ENCODE measurements around the gene CORO1C.

The CORO1C gene

DNA sequence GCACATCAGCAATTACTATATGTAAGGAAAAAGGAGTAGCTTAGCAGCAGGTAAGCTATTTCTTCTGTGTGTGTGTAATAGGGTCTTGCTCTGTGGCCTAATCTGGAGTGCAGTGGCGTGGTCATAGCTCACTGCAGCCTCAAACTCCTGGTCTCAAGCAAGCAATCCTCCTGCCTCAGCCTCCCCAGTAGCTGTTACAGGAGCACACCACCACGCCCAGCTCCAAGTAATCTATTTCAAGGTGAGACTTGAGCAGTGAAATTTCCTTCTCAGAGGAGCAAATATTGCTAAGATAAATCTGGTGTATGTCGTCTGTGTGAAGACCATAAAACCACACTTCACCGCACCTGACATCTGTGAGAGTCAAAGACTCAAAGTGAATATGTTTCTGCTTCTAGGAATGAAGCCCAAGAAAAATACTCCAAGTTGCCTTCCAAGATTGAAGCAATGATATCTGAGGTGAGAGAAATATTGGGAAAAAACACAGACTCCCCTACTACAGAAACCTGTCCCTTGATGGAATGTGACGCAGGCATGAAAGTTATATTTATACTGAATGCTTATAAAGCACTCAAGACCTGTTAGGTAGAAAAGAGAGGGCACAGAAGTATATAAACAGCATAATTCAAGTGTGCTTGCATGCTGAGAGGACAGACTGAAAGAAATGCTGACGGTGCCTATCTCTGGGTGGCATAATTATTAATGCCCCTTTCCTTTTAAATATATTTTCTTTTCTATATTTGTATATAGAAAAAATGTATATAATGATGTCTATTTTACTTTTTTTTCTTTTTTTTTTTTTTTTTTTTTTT, 95.1 kb downstream of the CORO1C start:
- no peaks in the 10 kb centered on the region for H3K9me3 ChIP-seq (ENCODE audit: insufficient read depth, low read length)
- H3K27me3 ChIP-seq (ENCODE audit: low read depth, low read length) = 0 out of 2 replicates have a peak, but pooled peaks cover 3% of the 10 kb centered on the region
- H3K4me3 ChIP-seq (ENCODE audit: low read length) = peak overlapping the region; percentile 68
- TF ChIP-seq EZH2phosphoT487 (IDR thresholded peaks at IDR 0.05; ENCODE audit: low read depth) = no peak
- TF ChIP-seq, protein P1, sequence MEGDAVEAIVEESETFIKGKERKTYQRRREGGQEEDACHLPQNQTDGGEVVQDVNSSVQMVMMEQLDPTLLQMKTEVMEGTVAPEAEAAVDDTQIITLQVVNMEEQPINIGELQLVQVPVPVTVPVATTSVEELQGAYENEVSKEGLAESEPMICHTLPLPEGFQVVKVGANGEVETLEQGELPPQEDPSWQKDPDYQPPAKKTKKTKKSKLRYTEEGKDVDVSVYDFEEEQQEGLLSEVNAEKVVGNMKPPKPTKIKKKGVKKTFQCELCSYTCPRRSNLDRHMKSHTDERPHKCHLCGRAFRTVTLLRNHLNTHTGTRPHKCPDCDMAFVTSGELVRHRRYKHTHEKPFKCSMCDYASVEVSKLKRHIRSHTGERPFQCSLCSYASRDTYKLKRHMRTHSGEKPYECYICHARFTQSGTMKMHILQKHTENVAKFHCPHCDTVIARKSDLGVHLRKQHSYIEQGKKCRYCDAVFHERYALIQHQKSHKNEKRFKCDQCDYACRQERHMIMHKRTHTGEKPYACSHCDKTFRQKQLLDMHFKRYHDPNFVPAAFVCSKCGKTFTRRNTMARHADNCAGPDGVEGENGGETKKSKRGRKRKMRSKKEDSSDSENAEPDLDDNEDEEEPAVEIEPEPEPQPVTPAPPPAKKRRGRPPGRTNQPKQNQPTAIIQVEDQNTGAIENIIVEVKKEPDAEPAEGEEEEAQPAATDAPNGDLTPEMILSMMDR (IDR thresholded peaks at IDR 0.05; ENCODE audit: low read depth, low read length) = no peak
- no peaks in the 10 kb centered on the region for H4K20me1 ChIP-seq (ENCODE audit: insufficient read depth, low read length)
- H3K79me2 ChIP-seq (ENCODE audit: low read length) = no peaks in the 10 kb centered on the region
- peaks cover 3% of the 10 kb centered on the region for H3K36me3 ChIP-seq (replicated peaks; ENCODE audit: low read depth, low read length)
- peak overlapping the region; percentile 48 for H3K9ac ChIP-seq (ENCODE audit: low read length)
- peak overlapping the region; percentile 71 for H3K4me2 ChIP-seq (ENCODE audit: low read length)
- no peak overlapping the region for H2AFZ ChIP-seq (ENCODE audit: low read depth, low read length)
- peak overlapping the region; percentile 90 for H3K27ac ChIP-seq (ENCODE audit: low read length)
- peaks cover 96% of the 10 kb centered on the region for H3K4me1 ChIP-seq (ENCODE audit: low read length)

DNA sequence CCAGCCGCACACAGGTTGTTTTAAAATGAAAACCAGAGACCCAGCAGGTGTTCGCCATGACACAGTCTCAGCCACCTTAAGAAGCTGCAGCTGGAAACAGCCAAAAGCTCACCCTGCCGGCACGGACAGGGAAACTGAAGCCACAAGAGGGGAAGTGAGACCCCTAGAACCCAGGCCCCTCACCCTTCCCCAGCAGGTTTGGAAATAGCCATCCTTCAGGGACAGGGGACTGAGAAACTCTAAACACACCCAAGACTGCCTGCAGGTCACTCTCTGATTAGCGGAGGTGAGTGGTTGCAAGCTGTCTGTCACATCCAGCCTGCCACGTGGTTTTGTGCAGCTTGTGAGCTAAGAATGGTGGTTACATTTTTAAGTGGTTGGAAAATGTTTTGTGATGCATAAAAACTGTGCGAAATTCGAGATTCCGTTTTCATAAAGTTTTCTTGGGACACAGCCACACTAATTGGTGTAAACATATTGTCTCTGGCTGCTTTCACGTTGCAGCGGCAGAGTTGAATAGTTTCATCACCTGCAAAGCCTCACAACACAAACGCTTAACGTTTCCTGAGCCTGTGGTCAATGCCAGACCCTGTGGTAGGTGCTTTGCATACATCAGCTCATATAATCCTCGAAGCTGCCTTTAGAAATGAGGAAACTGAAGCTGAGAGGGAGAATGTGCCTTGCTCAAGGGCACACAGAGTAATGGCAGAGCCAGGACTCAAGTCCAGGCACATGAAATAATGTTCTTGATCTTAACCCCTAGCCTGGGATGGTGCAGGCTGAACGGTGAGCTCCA, 95.9 kb downstream of the CORO1C start:
- H3K9me3 ChIP-seq (ENCODE audit: insufficient read depth, low read length) = no peaks in the 10 kb centered on the region
- H4K20me1 ChIP-seq (ENCODE audit: insufficient read depth, low read length) = no peaks in the 10 kb centered on the region
- peak overlapping the region; percentile 71 for H3K4me2 ChIP-seq (ENCODE audit: low read length)
- H3K9ac ChIP-seq (ENCODE audit: low read length) = peak overlapping the region; percentile 63
- peaks cover 3% of the 10 kb centered on the region for H3K36me3 ChIP-seq (replicated peaks; ENCODE audit: low read depth, low read length)
- H3K4me1 ChIP-seq (ENCODE audit: low read length) = peaks cover 95% of the 10 kb centered on the region
- H3K27ac ChIP-seq (ENCODE audit: low read length) = peak overlapping the region; percentile 90
- H3K27me3 ChIP-seq (ENCODE audit: low read depth, low read length) = peaks cover 3% of the 10 kb centered on the region; the same call in 1 of the 2 replicates
- H3K4me3 ChIP-seq (ENCODE audit: low read length) = peak overlapping the region; percentile 68
- H3K79me2 ChIP-seq (ENCODE audit: low read length) = no peaks in the 10 kb centered on the region
- no peak overlapping the region for H2AFZ ChIP-seq (ENCODE audit: low read depth, low read length)
- TF ChIP-seq, protein P1 (IDR thresholded peaks at IDR 0.05; ENCODE audit: low read depth, low read length) = no peak
- TF ChIP-seq EZH2phosphoT487 (IDR thresholded peaks at IDR 0.05; ENCODE audit: low read depth) = no peak

DNA sequence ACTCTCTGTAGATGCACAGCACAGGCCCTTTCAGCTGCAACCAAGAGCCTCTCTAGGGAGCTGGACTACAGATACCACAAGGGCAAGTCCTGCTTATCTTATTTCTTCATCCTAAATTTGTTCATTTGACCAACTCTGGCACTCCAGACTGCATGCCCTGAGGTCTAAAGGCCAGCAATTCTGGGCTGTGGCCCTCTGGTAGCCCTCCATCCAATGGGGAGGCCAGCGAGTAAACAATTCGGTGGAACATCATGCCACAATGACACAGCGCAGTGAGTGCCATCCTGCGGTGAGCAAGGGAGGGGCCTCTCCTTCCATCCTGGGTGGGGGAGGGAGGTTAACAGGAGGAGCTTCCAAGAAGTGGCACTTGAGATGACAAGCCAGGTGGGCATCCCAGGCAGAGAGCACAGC, 97.0 kb downstream of the CORO1C start:
- H3K9me3 ChIP-seq (ENCODE audit: insufficient read depth, low read length) = no peaks in the 10 kb centered on the region
- H3K27me3 ChIP-seq (ENCODE audit: low read depth, low read length) = peaks cover 3% of the 10 kb centered on the region; the same call in 1 of the 2 replicates
- H3K27ac ChIP-seq (ENCODE audit: low read length) = peak overlapping the region; percentile 90
- peaks cover 86% of the 10 kb centered on the region for H3K4me1 ChIP-seq (ENCODE audit: low read length)
- H3K79me2 ChIP-seq (ENCODE audit: low read length) = no peaks in the 10 kb centered on the region
- H3K4me2 ChIP-seq (ENCODE audit: low read length) = peak overlapping the region; percentile 71
- H4K20me1 ChIP-seq (ENCODE audit: insufficient read depth, low read length) = no peaks in the 10 kb centered on the region
- TF ChIP-seq, protein P1 (IDR thresholded peaks at IDR 0.05; ENCODE audit: low read depth, low read length) = peak; percentile 25
- TF ChIP-seq EZH2phosphoT487 (IDR thresholded peaks at IDR 0.05; ENCODE audit: low read depth) = no peak
- H3K36me3 ChIP-seq (replicated peaks; ENCODE audit: low read depth, low read length) = no peaks in the 10 kb centered on the region
- peak overlapping the region; percentile 63 for H3K9ac ChIP-seq (ENCODE audit: low read length)
- no peak overlapping the region for H2AFZ ChIP-seq (ENCODE audit: low read depth, low read length)
- peak overlapping the region; percentile 68 for H3K4me3 ChIP-seq (ENCODE audit: low read length)
